Lower leg skin (tissue), 4 donors: ENCODE measurements around the gene ASB8. TPM values are rescaled to one million over a fixed set of nuclear protein-coding genes. Genes with fewer than 3 reads are reported as not detected.
"Not testable (repeated sequence)": the region's sequence is repeated elsewhere in the genome, so short reads cannot be mapped to it uniquely, and the experiment has no call there.

Source experiments
- DNase-seq, 2 donors: peaks; one replicate each; pipeline ENCODE4 v3.0.0-alpha.2; 2019; ENCODE audit warnings: low spot score in 2 of 2
- H3K4me3 ChIP-seq: fragments of 200-600 bp; sonication (generic); 2 replicates; pipeline ENCODE4 v1.5.1; 2017; ENCODE audit warnings: mild to moderate bottlenecking, low read depth; ENCODE audit not compliant: poor library complexity, severe bottlenecking
- CTCF ChIP-seq, 3 donors: fragments of 450-650 bp; IDR thresholded peaks; one replicate each; pipeline ENCODE4 v1.5.1; 2016; ENCODE audit warnings: antibody characterized with exemption in 3 of 3, mild to moderate bottlenecking in 3 of 3, moderate library complexity in 2 of 3
- POLR2A ChIP-seq, 2 donors: fragments of 450-650 bp; IDR thresholded peaks; one replicate each; pipeline ENCODE4 v1.6.1; 2016 to 2017; ENCODE audit warnings: antibody characterized with exemption in 2 of 2, mild to moderate bottlenecking in 1 of 2, moderate library complexity in 1 of 2
- whole genome bisulfite sequencing, 2 donors: methylation state at CpG; one replicate each; pipeline ENCODE4 v1.1.5; 2018; 5-methylcytosine and 5-hydroxymethylcytosine counted together
- intact Hi-C: fragments of 100-400 bp; cut with DNase I; formaldehyde crosslinking; loops from one replicate; pipeline ENCODE4 v1.15.0; 2023; ENCODE audit warnings: low total_unique reads
- total RNA-seq, 4 donors: library from RNA; depleted of rRNA; stranded (reverse); fragments of >200 nt; gene quantifications; one replicate each; pipeline ENCODE4 v1.1.0, GENCODE V29; 2016

The ASB8 gene
- total RNA-seq, 4 donors from 2014 or later, result 26.5 to 31.0 (median 27.9) TPM

- intact Hi-C loops, result no loop called here
- no peak for DNase-seq
- 88 to 92% methylated on average over 1 of the region's 1 CpG for WGBS, 2 donors
- no peak for TF ChIP-seq POLR2A (IDR thresholded peaks at IDR 0.05)
- no peak for TF ChIP-seq CTCF (IDR thresholded peaks at IDR 0.05)
- H3K4me3 ChIP-seq, result no peak overlapping the region
Observed at GRCh38 chr12:48115957-48116356, 41.4 kb downstream of the ASB8 start.

- H3K4me3 ChIP-seq, intact Hi-C loops, DNase-seq: not testable (repeated sequence)
- 93% methylated on average over 5 of the region's 5 CpGs for WGBS, 2 donors
Observed at GRCh38 chr12:48111312-48111693, 46.0 kb downstream of the ASB8 start.

- TF ChIP-seq POLR2A (IDR thresholded peaks at IDR 0.05) (no peak), CTCF (IDR thresholded peaks at IDR 0.05) (no peak)
- intact Hi-C loops, result no loop called here
- 77 to 79% methylated on average over 1 of the region's 1 CpG for WGBS, 2 donors
- no peak overlapping the region for H3K4me3 ChIP-seq
- DNase-seq, result no peak
Observed at GRCh38 chr12:48110691-48111311, 46.5 kb downstream of the ASB8 start.

- H3K4me3 ChIP-seq, result no peak overlapping the region
Observed at GRCh38 chr12:48109424-48109823, 47.9 kb downstream of the ASB8 start.

GRCh38 chr12:48106681-48107613 lies 50.4 kb downstream of the ASB8 start:
- WGBS, 2 donors, result 80% methylated on average over 5 of the region's 5 CpGs
- intact Hi-C loops, result no loop called here
- TF ChIP-seq POLR2A (IDR thresholded peaks at IDR 0.05), result no peak
- no peak for TF ChIP-seq CTCF (IDR thresholded peaks at IDR 0.05)
- no peak for DNase-seq
- H3K4me3 ChIP-seq, result no peak overlapping the region

More at GRCh38 chr12:48109424-48109823, 47.9 kb downstream of the ASB8 start:
- no peak for TF ChIP-seq CTCF (IDR thresholded peaks at IDR 0.05)
- TF ChIP-seq POLR2A (IDR thresholded peaks at IDR 0.05), result no peak
- DNase-seq, result no peak
- intact Hi-C loops, result no loop called here

- intact Hi-C loops, result no loop called here
- DNase-seq, result peak; percentile 79 to 97
- WGBS, 2 donors, result 1% methylated on average over 34 to 47 of the region's 53 CpGs
- peak in 1 of 3 donors; percentile 25 for TF ChIP-seq CTCF (IDR thresholded peaks at IDR 0.05)
- TF ChIP-seq POLR2A (IDR thresholded peaks at IDR 0.05), result no peak
- peak within 1 kb of the TSS; percentile 94 for H3K4me3 ChIP-seq
Observed at GRCh38 chr12:48105867-48106680, 51.2 kb downstream of the ASB8 start, which contains the start of gene SENP1. Gene SENP1, minus strand, starts transcription at chr12:48106079. Its CDS starts 4,607 bp downstream, at chr12:48101472.
